ENCODE data around the gene SLC2A1.
A peak's percentile ranks its signal among the peaks of the same experiment; 100 is the strongest.

SLC2A1 gene

DNA sequence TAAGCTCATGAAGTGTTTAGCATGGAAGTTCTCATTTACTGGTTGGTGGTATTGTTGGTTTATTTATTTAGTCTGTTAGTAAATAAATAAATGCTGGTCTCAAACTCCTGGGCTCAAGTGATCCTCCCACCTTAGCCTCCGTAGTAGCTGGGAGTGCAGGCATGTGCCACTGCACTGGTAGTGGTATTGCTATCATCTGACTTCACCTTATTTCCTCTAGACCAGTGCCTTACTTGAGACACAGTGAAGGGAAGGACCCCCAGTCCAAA, 1.4 kb upstream of the SLC2A1 start:
- no peak for DNase-seq

DNA sequence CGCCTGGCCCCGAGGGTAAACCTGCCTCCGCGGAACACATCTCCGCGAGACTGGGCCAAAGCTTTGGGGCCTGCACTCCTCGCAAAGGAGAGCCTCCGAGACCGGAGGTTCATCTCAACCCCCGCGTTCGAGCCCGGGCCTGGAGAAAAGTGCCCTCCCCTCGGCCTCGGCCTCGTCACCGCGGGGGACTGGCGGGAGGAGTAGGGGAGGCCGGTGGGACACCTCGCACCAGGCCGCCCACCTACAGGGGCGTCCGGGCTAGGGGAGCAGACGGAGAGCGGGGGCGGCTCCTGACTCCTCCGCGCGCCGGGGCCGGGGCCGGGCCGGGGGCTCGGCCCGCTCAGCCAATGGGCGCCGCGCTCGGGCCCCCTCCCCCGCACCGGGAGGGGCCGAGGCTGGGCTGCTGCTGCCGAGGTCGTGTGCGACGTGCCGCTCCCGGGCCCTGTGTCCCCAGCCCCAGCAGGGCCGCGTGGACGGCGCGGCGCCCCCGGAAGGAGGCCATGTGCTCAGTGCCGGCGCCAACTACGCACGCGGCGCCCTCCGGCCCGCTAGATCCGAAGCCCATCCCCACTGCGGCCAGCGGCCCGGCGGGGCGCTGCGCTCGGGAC, 684 bp downstream of the SLC2A1 start:
- DNase-seq: peak; percentile 38

DNA sequence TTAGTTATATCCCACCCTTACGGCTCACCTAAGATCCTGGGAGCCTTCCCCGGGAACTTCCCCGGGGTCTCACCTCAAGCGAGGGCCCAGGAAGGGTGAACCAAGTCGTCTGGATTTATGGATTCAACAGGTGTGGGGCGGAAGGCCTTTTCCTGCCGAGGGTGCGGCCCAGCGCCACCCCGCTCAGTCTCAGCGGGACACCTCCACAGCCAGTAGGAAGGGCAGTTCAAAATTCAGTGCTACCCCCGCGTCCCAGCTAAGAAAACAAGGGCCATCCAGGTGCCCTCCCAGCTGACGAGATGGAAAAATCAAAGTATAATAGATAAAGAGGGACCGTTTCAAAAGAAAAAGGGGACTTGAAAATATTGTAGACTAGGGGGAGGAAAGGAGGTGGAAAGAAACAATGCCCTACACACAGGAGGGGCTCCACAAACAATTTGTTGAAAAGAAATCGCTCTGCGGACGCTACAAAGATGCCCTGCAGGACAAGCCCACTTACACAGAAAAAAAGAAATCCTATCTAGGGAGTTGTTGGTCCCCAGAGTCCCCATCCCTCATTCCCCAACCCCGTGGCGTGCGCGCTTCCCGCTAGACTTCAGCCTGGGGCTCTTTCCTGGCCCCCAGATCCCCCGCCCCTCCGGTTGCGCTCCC, 1.3 kb downstream of the SLC2A1 start:
- DNase-seq: no peak

DNA sequence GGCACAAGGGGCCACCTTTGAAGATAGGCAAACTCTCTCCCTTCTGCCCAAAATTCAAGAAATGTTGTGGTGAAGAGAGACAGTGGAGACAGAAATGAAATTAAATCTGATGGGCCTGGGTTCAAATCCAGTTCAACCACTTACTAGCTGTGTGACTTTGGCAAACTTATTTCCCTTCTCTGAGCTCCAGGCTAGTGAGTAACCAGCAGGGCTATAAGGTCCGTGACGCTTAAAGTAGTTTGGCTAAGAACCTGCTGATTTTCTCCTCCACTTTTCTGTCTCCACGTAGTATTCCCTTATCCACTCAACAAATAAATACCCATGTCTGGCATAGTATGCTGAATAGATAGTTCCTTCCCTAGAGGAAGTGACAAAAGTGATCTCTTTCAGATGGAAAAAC, 1.9 kb downstream of the SLC2A1 start:
- no peak for DNase-seq

DNA sequence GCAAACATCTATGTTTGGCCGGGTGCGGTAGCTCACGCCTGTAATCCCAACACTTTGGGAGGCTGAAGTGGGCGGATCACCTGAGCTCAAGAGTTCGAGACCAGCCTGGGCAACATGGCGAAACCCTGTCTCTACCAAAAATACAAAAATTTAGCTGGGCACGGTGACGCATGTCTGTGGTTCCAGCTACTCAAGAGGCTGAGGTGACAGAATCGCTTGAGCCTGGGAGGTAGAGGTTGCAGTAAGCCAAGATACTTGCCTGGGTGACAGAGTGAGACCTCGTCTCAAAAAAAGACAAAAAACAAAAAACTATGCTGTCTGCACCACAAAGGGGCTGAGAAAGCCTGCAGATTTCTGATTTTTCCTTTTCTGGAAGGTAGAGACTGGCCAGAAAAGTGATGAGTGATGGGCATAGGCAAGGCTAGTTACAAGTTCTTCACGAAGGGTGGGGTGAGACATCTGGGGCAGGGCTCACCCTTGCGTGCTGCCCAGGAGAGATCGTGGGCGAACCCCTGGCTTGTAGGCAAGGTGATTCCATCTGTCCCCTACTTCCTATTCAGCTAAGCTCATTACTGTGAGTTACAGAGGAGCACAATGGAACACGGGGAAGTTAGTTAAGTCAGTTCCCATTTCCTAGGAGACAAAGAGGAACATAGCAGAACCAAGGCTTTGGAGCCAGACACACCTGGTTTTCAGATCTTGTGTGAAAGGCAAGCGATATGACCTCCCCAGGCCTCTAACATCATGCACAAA, 3.2 kb downstream of the SLC2A1 start:
- DNase-seq: no peak

DNA sequence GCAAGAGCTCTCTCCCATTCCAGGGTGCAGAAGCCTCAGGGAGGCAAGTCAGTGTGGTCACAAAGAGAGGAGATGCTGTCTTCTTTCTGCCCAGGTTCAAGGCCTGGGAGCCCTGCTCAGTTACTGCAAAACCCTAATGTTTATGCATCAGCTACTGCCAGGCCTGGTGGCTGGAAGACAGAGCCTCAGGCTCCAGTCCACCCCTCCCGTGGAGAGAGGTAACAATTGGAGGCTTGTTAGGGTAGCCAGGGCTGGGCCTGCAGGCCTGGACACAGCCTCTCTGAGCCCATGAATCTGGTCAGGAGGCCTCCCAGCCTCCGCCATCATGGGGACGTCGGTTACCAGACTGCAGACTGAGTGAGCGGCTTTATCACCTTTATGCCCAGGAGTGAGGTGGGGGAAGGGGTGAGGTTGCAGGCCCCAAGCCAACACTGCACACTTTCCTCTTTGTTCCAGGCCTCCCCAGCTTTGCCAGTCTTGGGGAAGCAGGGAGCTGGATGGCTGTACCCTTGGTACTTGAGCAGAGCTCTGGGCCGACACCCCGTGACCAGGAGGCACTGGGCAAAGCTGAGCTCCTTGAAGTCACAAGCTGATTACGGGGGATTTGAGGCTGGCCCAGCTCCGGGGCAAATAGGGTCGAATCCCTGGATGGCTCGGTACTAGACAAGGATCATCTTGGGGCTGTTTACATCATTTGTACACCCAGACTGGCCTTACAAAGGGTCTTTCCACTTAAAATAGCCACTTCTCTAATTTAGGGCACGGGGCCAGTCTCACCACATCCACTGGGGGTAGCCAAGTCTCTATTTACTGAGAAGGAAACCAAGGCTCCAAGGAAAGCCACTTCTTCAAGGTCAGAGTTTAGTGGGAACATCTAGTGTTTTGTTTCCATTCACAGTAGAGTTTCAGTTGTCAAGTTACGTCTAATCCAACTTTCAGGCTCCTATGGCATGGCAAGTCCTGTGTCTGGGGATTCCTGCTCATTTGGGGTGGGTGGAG, 5.2 kb downstream of the SLC2A1 start:
- DNase-seq: no peak

DNA sequence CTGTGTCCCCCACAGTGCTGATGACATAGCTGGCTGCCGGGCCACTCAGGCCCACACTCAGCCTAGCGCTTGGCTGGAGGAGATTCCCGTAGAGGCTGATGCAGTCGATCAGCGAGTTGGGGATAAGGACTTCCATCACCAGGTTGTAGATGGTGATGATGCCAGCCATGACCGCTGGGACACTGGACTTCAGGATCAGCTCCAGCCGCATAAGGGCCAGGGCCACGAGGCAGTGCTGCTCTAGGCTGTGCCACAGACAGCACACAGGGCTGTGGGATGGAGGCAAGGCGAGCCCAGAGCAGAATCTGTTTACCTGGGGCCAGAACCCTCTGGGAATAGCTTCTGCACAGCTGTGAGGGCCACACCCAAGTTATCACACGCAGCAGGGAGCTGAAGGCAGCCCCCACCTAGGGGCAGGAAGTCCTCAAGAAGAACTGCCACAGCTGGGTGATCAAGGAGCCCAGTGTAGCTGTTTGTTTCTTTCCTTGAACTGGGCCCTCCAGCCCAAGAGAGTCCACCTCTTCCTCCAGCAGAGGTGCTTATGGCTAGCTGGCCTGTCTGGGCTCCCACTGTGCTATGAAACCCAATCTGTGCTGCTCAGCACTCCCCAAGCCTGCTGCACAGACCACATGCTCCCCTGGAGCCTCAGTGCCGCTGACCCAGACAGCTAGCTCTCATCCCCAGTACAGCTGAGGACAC, 6.2 kb downstream of the SLC2A1 start:
- DNase-seq: no peak

DNA sequence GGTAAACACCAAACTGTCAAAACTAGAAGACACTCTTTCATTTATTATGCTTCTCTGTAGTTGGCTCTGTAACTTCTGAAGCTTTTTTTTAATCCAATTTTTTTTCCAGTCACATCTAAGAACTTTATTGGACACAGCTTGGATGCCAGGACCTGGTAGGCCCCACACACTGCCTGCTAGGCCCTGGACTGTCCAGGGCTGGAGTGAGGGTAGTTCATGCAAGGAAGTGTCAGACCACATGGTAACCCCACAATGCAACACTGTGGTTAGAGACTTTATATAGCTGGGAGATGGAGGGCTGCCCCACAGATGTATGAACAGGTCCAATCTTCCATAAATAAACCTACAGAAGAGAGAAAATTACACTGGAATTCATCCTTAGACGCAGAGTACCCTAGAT, 7.1 kb downstream of the SLC2A1 start:
- no peak for DNase-seq

DNA sequence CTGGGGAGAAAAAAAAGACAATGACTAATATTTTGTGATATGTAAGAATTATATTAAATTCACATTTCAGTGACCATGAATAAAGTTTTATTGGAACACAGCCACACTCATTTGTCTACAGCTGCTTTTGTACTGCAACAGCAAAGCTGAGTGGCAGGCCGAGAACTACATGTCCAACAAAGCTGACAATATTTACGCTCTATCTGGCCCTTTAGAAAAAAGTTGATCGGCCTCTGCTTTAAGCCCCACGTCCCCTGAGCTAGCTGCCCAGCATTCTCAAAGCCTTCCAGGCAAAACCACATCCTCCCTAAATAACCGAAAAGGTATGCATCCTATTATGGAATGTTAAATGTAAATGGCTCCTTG, 8.6 kb downstream of the SLC2A1 start:
- no peak for DNase-seq

DNA sequence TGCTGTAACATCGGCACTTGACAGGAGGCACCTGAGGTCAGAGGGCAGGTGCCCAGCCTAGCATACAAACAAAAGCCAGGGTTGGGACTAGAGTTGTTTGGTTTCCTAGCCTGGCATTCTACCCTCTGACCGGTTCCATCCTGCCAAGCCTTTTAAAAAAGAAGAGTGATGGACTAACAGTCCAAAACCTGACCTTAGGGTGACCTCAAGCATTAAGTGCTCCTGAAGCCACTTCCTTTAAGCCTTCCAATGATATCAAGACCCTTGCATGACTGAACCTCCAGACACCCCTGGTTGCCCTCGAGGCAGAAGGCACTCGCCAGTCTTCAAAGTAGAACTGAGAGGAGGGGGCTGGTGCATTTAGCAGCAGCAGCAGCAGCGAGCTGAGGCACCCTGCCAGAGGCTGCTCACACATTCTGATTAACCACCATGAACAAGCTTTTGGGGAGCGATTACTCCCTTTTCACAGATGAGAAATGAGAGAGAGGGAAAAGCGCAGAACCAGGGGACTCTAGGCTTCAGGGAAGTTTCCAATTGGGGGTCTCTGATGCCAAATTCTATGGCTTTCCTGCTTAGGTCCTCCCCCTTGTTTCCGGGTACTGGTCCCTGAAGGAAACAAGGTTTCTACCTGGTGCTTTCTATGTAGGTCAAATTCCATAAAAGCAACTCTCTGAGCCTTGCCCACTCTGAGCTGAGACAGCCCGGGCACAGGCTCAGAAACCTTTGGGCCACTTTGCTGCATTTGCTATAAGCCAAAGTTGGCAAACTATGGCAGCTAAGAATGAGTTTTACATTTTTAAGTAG, 9.2 kb downstream of the SLC2A1 start:
- peak; percentile 55 for DNase-seq

DNA sequence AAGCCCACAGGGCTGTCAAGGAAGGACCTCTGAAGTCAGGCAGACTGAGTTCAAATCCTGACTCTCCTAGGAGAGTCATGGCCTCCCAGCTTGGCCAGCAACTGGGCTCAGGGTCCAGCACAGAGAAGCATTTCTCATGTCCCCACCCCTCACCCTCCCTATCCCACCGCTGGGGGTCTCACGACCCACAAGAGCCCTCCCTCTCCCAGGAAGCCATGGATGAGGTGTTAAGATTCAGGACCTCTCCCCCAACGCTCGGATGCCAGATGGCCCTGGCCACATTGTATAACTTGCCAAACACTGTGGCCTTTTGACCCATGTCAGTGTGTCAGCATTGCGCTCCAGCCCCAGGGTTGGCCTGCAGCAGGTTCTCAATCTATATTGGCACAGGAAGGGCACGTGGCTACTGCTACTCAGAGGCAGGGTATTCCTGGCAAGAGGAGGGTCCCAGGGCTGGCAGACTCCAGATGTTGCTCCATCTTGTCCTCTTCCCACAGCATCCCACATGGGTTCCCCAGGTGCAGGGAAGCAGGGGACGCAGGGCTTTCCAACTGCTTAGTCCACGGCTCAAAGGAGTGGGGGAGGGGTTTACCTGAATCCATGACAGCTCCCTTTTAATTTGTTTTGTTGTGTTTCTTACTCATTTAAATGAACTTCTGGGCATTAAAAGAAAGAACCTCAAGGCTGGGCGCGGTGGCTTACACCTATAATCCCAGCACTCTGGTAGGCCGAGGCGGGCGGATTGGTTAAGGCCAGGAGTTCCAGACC, 10.5 kb downstream of the SLC2A1 start:
- DNase-seq: no peak

DNA sequence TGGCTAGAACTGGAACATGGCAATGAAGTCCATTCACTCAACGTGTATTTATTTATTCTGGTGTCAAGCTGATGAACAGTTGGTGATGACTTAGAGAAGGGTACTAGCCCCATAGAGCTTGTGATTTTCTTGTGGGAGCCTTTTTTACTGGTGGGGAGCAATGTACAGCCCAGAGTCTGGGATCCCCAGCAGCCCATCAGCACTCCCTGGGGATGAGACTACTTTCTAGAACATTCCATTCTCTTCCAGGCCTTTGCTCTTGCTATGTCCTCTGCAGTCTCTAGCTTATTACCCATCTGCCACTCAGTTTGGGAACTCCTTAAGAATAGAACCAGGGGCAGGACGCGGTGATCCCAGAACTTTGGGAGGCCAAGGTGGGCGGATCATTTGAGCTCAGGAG, 11.6 kb downstream of the SLC2A1 start:
- DNase-seq: no peak

DNA sequence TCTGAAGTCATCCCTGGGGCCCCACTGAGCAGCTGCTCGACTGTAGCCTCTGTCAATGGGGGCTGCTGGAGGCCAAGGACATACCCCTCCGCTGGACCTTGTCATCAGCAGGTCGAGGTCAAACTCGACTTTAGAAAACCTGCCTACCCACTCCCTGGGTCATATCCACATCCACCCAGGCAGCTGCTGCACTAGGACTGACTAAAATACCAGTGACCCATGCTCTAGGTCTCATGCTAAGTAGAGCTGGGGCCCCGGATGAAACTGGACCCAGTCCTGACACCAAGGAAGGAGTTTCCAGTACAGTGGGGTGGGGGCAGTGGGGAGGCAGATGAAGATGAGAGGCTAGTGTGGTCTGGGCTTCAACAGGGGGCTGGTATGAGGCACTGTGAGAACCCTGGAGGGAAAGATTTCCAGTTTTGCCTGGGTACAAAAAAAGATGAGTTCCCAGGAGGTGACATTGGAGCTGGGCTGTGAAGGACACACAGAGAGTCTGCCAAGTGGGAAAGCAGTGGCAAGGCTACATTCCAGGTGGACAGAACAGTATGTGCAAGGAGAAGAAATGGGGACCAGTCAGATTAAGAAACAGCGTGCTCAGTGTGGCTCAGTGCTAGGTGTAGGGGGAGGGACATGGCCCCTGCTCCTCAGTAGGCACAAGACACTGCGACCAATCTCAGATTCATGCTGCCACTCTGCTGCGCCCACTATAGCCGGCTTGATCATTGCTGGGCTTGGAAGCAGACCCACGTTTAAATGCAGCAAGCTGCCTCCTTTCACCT, 12.4 kb downstream of the SLC2A1 start:
- DNase-seq: no peak

DNA sequence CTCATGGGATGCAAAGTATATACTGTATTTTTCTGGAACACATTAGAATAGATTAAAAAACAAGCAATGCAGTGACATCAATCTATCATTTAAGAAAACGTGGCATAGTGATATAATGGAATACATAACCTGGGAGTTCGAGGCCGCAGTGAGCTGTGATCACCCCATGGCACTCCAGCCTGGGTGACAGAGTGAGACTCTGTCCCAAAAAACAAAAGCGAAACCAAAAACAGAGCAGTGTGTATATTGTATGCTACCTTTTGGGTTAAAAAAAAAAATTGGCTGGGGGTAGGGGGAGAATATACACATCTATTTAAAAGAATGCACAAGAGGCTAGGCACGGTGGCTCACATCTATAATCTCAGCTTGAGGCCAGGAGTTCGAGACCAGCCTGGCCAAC, 13.5 kb downstream of the SLC2A1 start:
- no peak for DNase-seq

DNA sequence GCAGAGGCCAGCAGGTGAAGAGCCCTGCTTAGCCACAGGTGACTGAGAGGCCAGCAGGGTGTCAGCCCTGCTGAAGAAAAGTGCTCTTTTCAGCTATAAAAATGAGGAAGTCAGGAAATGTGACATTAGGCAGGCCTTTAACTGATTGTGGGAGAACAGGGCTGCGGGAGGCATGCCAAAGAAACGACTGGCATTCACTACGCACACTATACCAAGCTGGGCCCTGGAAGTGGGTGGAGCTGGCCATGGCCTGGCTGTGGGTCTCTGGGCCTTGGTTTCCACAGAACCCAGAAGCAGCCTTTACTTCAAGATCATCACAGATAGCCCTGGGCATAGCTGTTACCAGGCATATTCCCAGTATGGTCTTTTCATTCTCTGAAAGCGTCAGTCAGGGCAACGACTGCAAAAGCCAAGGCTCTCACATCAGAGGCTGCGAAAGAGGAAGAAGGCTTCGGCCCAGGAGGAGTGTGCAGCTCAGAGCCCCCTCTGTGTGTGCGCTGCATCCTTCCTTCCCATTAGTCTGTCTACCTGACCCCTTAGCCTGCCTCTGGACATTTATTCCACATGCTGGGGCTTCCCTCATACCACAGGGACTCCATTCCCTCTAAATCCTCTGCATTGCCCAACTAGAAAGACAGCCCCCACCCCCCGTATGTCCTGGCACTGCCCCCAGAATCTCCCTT, 14.3 kb downstream of the SLC2A1 start:
- no peak for DNase-seq

DNA sequence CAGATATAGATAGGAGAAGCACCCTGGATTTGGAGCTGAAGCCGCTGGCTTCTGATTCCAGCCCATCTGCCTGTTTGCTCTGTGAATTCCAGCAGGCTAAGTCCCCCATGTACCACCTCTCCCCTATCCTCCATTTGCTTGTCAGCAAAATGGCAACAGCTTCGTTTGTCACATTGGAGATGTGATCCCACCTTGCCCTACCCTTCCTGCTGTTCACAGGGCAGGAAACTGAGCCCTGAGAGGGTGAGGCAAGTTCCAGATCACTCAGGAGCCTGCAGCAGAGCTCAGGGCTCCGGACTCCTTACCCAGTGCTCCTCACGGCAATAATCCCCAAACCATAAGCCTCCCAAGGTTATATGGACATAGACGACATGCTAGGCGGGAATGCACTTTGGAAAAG, 14.9 kb downstream of the SLC2A1 start:
- DNase-seq: no peak

DNA sequence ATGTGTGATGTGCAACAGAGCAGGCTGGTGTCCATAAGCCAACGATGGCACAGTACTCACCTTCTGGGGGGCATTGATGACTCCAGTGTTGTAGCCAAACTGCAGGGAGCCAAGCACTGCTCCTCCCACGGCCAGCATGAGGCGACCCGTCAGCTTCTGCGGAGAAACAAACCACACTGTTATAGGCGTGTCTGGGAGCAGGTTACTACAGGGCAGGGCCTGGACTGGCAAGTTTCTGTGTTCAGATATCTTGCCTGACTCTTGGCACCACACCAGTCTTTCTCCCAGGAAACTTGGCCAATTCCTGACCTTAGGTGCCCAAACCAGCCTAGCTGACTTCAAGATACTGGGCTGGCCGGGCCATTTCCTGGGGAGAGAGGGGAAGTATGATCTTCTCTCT, 15.5 kb downstream of the SLC2A1 start:
- peak; percentile 69 for DNase-seq

DNA sequence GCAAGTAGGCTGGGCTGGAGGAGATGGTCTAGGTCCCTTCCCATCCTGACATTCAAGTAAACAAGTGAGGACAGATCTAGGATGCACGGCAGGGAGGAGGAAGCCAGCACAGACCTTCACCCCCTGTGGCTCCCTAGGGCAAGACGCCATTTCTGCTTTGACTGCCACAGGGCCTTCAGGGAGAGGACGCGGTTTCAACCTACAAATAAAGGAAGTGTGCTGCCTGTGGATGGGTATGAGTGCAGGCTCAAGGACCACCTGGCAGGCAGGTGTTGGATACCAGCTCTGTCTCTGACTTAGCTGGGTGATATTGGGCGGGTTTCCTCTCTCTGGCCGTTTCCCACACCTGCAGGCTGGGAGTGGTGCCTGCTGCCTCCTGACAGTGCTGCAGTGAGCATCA, 16.2 kb downstream of the SLC2A1 start:
- DNase-seq: peak; percentile 89

DNA sequence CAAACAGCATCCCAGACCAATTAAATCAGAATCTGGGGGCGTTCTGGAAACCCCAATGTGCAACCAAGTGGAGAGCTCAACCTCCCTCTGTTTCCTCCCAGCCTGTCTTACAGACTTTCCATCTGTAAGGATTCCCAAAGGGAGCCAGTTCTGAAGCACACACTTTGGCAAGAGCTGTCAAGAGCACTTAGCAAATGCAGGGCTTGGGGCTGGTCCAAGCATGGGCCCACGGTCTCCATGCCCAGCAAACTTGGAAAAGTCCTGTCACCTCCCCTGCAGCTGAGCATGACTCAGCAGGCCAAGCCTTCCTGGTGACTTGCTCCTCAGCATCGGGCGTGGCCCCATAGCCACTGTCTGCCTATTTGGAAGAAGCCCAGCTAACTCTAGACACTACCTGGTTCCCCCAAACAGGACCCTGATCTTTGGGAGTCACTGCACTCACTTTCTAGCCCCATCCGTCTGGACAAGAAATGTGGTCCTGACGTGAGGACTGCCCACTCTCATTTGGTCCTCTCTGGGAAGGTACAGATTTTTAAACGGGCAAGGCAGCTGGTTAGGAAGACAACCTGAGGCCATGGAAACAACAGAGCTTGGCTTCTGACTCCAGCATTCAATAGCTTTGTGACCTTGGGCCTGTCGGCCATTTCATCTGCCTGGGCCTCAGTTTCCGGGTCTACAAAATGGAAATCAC, 16.9 kb downstream of the SLC2A1 start:
- DNase-seq: peak; percentile 98

Data from DMS79 treated with DMSO at 0.1 percent for 48 hours (cell line).